Parathyroid adenoma (tissue), 2 donors: ENCODE data around the gene MMEL1.
"Not testable (repeated sequence)": the region's sequence is repeated elsewhere in the genome, so short reads cannot be mapped to it uniquely, and the experiment has no call there.

Source experiments
- H2AFZ ChIP-seq: fragments of 300-600 bp; sonication (generic); one replicate; pipeline ENCODE4 v1.7.0; 2017; ENCODE audit warnings: antibody characterized with exemption, mild to moderate bottlenecking
- H3K27ac ChIP-seq: fragments of 300-600 bp; sonication (generic); one replicate; pipeline ENCODE4 v1.7.0; 2017
- H3K27me3 ChIP-seq: fragments of 300-600 bp; sonication (generic); one replicate; pipeline ENCODE4 v1.7.0; 2017; ENCODE audit warnings: low read length; ENCODE audit not compliant: control insufficient read depth, insufficient read depth
- H3K36me3 ChIP-seq: fragments of 300-600 bp; sonication (generic); one replicate; pipeline ENCODE4 v1.7.0; 2017; ENCODE audit warnings: low read length; ENCODE audit not compliant: control insufficient read depth, insufficient read depth
- H3K4me1 ChIP-seq: fragments of 300-600 bp; sonication (generic); one replicate; pipeline ENCODE4 v1.7.0; 2017; ENCODE audit warnings: control low read depth
- H3K4me2 ChIP-seq: fragments of 300-600 bp; sonication (generic); one replicate; pipeline ENCODE4 v1.7.0; 2017; ENCODE audit warnings: low read length
- H3K4me3 ChIP-seq: fragments of 300-600 bp; sonication (generic); one replicate; pipeline ENCODE4 v1.7.0; 2017; ENCODE audit warnings: low read depth, low read length
- H3K79me2 ChIP-seq: fragments of 300-600 bp; sonication (generic); one replicate; pipeline ENCODE4 v1.7.0; 2017; ENCODE audit warnings: control low read depth
- H3K9ac ChIP-seq: fragments of 300-600 bp; sonication (generic); one replicate; pipeline ENCODE4 v1.7.0; 2017; ENCODE audit warnings: mild to moderate bottlenecking
- H3K9me3 ChIP-seq: fragments of 300-600 bp; sonication (generic); one replicate; pipeline ENCODE4 v1.7.0; 2017; ENCODE audit warnings: low read length; ENCODE audit not compliant: control insufficient read depth
- TF ChIP-seq, protein P1 (sequence below): fragments of 300-600 bp; sonication (generic); IDR thresholded peaks from one replicate; pipeline ENCODE4 v1.7.0; 2017; ENCODE audit warnings: antibody characterized with exemption, mild to moderate bottlenecking
- donor health status: primary hyperparathyroidism.

MMEL1 gene

DNA sequence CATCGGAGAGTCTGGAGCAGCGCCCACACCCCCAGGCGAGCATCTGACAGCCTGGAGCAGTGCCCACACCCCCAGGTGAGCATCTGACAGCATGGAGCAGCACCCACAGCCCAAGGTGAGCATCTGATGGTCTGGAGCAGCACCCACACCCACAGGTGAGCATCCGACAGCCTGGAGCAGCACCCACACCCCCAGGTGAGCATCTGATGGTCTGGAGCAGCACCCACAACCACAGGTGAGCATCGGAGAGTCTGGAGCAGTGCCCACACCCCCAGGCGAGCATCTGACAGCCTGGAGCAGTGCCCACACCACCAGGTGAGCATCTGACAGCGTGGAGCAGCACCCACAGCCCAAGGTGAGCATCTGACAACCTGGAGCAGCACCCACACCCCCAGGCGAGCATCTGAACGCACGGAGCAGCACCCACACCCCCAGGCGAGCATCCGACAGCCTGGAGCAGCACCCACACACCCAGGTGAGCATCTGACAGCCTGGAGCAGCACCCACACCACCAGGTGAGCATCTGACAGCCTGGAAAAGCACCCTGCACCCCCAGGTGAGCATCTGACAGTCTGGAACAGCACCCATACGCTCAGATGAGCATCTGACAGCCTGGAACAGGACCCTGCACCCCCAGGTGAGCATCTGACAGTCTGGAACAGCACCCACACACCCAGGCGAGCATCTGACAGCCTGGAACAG, 21.1 kb upstream of the MMEL1 start:
- not testable (repeated sequence) for H3K36me3 ChIP-seq, H3K9ac ChIP-seq, H3K27ac ChIP-seq, H3K79me2 ChIP-seq, H2AFZ ChIP-seq, H3K4me3 ChIP-seq, H3K4me2 ChIP-seq, H3K4me1 ChIP-seq, H3K9me3 ChIP-seq, H3K27me3 ChIP-seq

DNA sequence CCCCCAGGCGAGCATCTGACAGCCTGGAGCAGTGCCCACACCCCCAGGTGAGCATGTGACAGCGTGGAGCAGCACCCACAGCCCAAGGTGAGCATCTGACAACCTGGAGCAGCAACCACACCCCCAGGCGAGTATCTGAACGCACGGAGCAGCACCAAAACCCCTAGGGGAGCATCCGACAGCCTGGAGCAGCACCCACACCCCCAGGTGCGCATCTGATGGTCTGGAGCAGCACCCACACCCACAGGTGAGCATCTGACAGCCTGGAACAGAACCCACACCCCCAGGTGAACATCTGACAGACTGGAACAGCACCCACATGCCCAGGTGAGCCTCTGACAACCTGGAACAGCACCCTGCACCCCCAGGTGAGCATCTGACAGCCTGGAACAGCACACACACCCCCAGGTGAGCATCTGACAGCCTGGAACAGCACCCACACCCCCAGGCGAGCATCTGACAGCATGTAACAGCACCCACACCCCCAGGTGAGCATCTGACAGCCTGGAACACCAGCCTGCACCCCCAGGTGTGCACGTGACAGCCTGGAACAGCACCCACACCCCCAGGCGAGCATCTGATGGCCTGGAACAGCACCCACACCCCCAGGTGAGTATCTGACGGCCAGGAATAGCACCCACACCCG, 20.2 kb upstream of the MMEL1 start:
- not testable (repeated sequence) for H3K27ac ChIP-seq, H3K36me3 ChIP-seq, H3K79me2 ChIP-seq, H3K4me3 ChIP-seq, H3K9me3 ChIP-seq, H2AFZ ChIP-seq, H3K4me2 ChIP-seq, H3K4me1 ChIP-seq, H3K27me3 ChIP-seq, H3K9ac ChIP-seq

DNA sequence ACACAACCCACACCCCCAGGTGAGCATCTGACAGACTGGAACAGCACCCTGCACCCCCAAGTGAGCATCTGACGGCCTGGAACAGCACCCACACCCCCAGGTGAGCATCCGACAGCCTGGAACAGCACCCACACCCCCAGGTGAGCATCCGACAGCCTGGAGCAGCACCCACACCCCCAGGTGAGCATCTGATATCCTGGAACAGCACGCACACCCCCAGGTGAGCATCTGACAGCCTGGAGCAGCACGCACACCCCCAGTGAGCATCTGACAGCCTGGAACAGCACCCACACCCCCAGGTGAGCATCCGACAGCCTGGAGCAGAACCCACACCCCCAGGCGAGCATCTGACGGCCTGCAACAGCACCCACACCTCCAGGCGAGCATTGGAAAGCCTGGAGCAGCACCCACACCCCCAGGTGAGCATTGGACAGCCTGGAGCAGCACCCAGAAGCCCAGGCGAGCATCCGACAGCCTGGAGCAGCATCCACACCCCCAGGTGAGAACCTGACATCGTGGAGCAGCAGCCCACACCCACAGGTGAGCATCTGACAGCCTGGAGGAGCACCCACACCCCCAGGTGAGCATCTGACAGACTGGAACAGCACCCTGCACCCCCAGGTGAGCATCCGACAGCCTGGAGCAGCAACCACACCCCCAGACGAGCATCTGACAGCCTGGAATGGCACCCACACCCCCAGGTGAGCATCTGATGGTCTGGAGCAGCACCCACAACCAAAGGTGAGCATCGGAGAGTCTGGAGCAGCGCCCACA, 19.5 kb upstream of the MMEL1 start:
- not testable (repeated sequence) for H3K4me1 ChIP-seq, H3K27ac ChIP-seq, H3K9ac ChIP-seq, H3K27me3 ChIP-seq, H3K79me2 ChIP-seq, H3K4me3 ChIP-seq, H3K9me3 ChIP-seq, H3K36me3 ChIP-seq, H3K4me2 ChIP-seq, H2AFZ ChIP-seq

DNA sequence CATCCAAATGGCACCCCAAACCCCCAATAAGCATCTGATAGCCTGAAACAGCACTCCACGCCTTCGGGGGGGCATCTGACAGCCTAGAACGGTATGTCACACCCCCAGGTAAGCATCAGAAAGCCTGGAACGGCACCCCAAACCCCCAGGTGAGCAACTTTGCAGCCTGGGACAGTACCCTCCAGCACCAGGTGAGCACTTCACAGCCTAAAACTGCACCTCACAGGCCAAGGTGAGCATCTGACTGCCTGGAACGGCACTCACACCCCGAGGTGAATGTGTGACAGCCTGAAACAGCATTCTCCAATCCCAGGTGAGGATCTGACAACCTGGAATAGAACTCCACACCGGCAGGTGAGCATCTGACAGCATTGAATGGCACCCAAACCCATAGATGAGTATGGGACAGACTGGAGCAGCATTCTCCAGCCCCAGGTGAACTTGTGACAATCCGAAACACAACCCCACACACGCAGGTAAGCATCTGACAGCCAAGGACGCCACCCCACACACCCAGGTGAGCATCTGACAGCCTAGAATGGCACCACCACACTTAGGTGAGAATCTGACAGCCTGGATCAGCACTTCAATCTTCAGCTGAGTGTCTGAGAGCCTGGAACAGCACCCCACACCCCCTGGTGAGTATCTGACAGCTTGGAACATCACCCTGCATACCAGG, 18.3 kb upstream of the MMEL1 start:
- Histone ChIP-seq H3K27me3 (peaks cover 8% of the 10 kb centered on the region), H3K36me3 (no peaks in the 10 kb centered on the region)
- TF ChIP-seq, protein P1, sequence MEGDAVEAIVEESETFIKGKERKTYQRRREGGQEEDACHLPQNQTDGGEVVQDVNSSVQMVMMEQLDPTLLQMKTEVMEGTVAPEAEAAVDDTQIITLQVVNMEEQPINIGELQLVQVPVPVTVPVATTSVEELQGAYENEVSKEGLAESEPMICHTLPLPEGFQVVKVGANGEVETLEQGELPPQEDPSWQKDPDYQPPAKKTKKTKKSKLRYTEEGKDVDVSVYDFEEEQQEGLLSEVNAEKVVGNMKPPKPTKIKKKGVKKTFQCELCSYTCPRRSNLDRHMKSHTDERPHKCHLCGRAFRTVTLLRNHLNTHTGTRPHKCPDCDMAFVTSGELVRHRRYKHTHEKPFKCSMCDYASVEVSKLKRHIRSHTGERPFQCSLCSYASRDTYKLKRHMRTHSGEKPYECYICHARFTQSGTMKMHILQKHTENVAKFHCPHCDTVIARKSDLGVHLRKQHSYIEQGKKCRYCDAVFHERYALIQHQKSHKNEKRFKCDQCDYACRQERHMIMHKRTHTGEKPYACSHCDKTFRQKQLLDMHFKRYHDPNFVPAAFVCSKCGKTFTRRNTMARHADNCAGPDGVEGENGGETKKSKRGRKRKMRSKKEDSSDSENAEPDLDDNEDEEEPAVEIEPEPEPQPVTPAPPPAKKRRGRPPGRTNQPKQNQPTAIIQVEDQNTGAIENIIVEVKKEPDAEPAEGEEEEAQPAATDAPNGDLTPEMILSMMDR = no peak

DNA sequence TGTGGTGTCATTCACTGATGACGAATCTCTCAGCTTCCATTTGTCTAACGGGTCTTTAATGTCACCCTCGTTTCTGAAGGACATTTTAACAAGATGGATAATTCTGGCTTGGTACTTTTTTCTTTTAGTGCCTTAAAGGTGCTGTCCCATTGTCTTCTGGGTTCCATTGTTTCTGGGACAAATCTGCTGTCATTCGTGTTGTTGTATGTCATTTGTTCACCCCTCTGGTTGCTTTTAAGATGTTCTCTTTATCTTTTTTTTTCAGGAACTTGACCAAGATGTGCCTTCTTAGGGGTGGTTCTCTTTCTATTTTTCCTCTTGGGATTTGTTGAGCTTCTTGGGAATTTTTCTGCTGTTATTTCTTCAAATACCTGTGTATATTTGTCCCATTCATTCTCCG, 14.0 kb upstream of the MMEL1 start:
- H3K4me2 ChIP-seq = no peak overlapping the region
- no peaks in the 10 kb centered on the region for H3K36me3 ChIP-seq
- no peaks in the 10 kb centered on the region for H3K79me2 ChIP-seq
- no peak overlapping the region for H3K9ac ChIP-seq
- no peak overlapping the region for H3K27ac ChIP-seq
- H3K4me3 ChIP-seq = no peak overlapping the region
- no peaks in the 10 kb centered on the region for H3K4me1 ChIP-seq
- TF ChIP-seq, protein P1 = no peak
- H2AFZ ChIP-seq = no peak overlapping the region
- no peaks in the 10 kb centered on the region for H3K9me3 ChIP-seq
- no peaks in the 10 kb centered on the region for H3K27me3 ChIP-seq

More for the DNA sequence above, 18.3 kb upstream of the MMEL1 start:
- H3K9me3 ChIP-seq = no peaks in the 10 kb centered on the region
- no peak overlapping the region for H3K4me2 ChIP-seq
- H3K9ac ChIP-seq = no peak overlapping the region
- H3K79me2 ChIP-seq = no peaks in the 10 kb centered on the region
- H3K4me1 ChIP-seq = no peaks in the 10 kb centered on the region
- H3K4me3 ChIP-seq = no peak overlapping the region
- no peak overlapping the region for H3K27ac ChIP-seq
- no peak overlapping the region for H2AFZ ChIP-seq

DNA sequence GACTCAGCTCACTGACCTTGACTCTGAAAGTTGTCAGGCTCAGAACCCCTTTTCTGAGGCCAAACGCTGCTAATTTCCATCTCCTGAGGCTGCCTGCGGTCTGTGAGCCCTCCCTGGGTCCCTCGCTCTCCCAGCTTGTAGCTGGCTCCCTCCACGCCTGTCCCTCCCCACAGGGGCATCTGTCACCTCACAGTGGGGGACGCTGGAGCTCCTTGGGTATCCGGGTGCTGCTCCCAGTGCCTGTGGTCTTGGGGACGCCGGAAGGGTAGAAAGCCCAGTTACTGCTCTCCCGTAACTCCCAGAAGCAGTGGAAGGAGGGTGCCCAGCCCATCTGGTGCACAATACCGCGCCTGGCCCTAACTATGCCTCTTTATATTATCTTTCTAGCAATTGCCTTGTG, 13.0 kb upstream of the MMEL1 start:
- Histone ChIP-seq H3K27me3 (no peaks in the 10 kb centered on the region), H3K27ac (no peak overlapping the region), H3K4me1 (no peaks in the 10 kb centered on the region), H3K9ac (no peak overlapping the region), H3K4me3 (no peak overlapping the region), H2AFZ (no peak overlapping the region), H3K9me3 (no peaks in the 10 kb centered on the region), H3K79me2 (no peaks in the 10 kb centered on the region), H3K36me3 (no peaks in the 10 kb centered on the region), H3K4me2 (no peak overlapping the region)
- TF ChIP-seq, protein P1 = no peak
